ENCODE measurements around the gene DCAF5.

- TF ChIP-seq CTCF (IDR thresholded peaks at IDR 0.05): no peak
- no peak for TF ChIP-seq POLR2A (IDR thresholded peaks at IDR 0.05)
Measured at GRCh38 chr14:69076341-69076740, 76.6 kb downstream of the DCAF5 start.
